ENCODE measurements around the gene ARAP2.

- no peak for TF ChIP-seq CTCF (IDR thresholded peaks at IDR 0.05 in 2 of 3, conservative IDR thresholded peaks at IDR 0.05 in 1 of 3; ENCODE audit: borderline replicate concordance in 1 of 3, insufficient read depth in 1 of 3, low read depth in 2 of 3, low read length in 2 of 3)
- TF ChIP-seq POLR2AphosphoS5 (IDR thresholded peaks at IDR 0.05; ENCODE audit: low read depth, low read length), result no peak
- TF ChIP-seq REST (IDR thresholded peaks at IDR 0.05; ENCODE audit: low read depth), result no peak
- no peak for TF ChIP-seq JUND (IDR thresholded peaks at IDR 0.05)
- TF ChIP-seq EZH2phosphoT487 (IDR thresholded peaks at IDR 0.05; ENCODE audit: borderline replicate concordance), result no peak
- TF ChIP-seq EZH2 (IDR thresholded peaks at IDR 0.05), result no peak
- TF ChIP-seq ZBTB33 (IDR thresholded peaks at IDR 0.05; ENCODE audit: extremely low read depth, insufficient replicate concordance, low read length), result no peak
- TF ChIP-seq POLR2A (IDR thresholded peaks at IDR 0.05; ENCODE audit: borderline replicate concordance, extremely low read depth, insufficient read depth, insufficient read length), result no peak
- no peak for TF ChIP-seq SIN3A (IDR thresholded peaks at IDR 0.05; ENCODE audit: low read depth)
- TF ChIP-seq RAD21 (IDR thresholded peaks at IDR 0.05; ENCODE audit: low read depth), result no peak
Observed at GRCh38 chr4:36282503-36283030, 38.3 kb upstream of the ARAP2 start.

All from HCT116 (cell line).